ENCODE data around the gene DPYSL3.

Gene DPYSL3

GRCh38 chr5:147467973-147468508 lies 41.8 kb downstream of the DPYSL3 start:
- no peak for DNase-seq (ENCODE audit: extremely low spot score)
- no peak for TF ChIP-seq CTCF (IDR thresholded peaks at IDR 0.05; ENCODE audit: control extremely low read depth, extremely low read depth, low read depth, missing control alignments)
- POLR2A ChIA-PET, result no interaction called here
- CTCF ChIA-PET, result interaction anchor here (1.3 kb wide), 1 partner anchor 9 kb away, joined by 3 read pairs; no protein-coding TSS in a partner anchor

GRCh38 chr5:147466360-147466980 lies 43.4 kb downstream of the DPYSL3 start:
- CTCF ChIA-PET, result interaction anchor here (1.5 kb wide), 1 partner anchor 96 kb away, joined by 3 read pairs; no protein-coding TSS in a partner anchor
- DNase-seq (ENCODE audit: extremely low spot score), result no peak
- POLR2A ChIA-PET, result no interaction called here
- TF ChIP-seq CTCF (IDR thresholded peaks at IDR 0.05; ENCODE audit: control extremely low read depth, extremely low read depth, low read depth, missing control alignments), result no peak

- DNase-seq (ENCODE audit: extremely low spot score), result no peak
- CTCF ChIA-PET, result interaction anchor here (0.8 to 1.6 kb wide), 4 partner anchors 96 to 116 kb away, joined by 3 to 5 read pairs (median 4); no protein-coding TSS in a partner anchor
- POLR2A ChIA-PET, result no interaction called here
- no peak for TF ChIP-seq CTCF (IDR thresholded peaks at IDR 0.05; ENCODE audit: control extremely low read depth, extremely low read depth, low read depth, missing control alignments)
Observed at GRCh38 chr5:147465747-147466146, 44.1 kb downstream of the DPYSL3 start.

GRCh38 chr5:147464211-147464610 lies 45.7 kb downstream of the DPYSL3 start:
- no peak for DNase-seq (ENCODE audit: extremely low spot score)
- CTCF ChIA-PET, result interaction anchor here (1.0 to 1.8 kb wide), 7 partner anchors 10 to 117 kb away, joined by 3 to 7 read pairs (median 5); no protein-coding TSS in a partner anchor
- no peak for TF ChIP-seq CTCF (IDR thresholded peaks at IDR 0.05; ENCODE audit: control extremely low read depth, extremely low read depth, low read depth, missing control alignments)
- POLR2A ChIA-PET, result no interaction called here

- DNase-seq (ENCODE audit: extremely low spot score), result no peak
- TF ChIP-seq CTCF (IDR thresholded peaks at IDR 0.05; ENCODE audit: control extremely low read depth, extremely low read depth, low read depth, missing control alignments), result no peak
- POLR2A ChIA-PET, result no interaction called here
- CTCF ChIA-PET, result no interaction called here
Observed at GRCh38 chr5:147461915-147462314, 48.0 kb downstream of the DPYSL3 start.

GRCh38 chr5:147460380-147460779 lies 49.5 kb downstream of the DPYSL3 start:
- TF ChIP-seq CTCF (IDR thresholded peaks at IDR 0.05; ENCODE audit: control extremely low read depth, extremely low read depth, low read depth, missing control alignments), result no peak
- ChIA-PET POLR2A (no interaction called here), CTCF (interaction anchor here (1.8 kb wide), 1 partner anchor 118 kb away, joined by 7 read pairs; no protein-coding TSS in a partner anchor)
- DNase-seq (ENCODE audit: extremely low spot score), result no peak

Measured in GM10248 (cell line).